CD4-positive, alpha-beta T cell (primary cell): Measurements from ENCODE around the gene TTLL1. TPM values are rescaled to one million over a fixed set of nuclear protein-coding genes. Genes with fewer than 3 reads are reported as not detected.

ENCODE experiments used
- ATAC-seq: fragments of 200-7000 bp; cut with Tn5 transposase; one replicate; pipeline ENCODE4 v1.10.0; 2022; ENCODE audit warnings: mild to moderate bottlenecking; ENCODE audit not compliant: poor library complexity
- CTCF ChIA-PET: fragments of 350-600 bp; sonication (Branson Sonifier 250); formaldehyde crosslinking; loops from one replicate; lab custom pipeline; 2021; ENCODE audit warnings: antibody characterized with exemption, inconsistent platforms; lab: Charles Lee
- POLR2A ChIA-PET: fragments of 350-600 bp; sonication (Branson Sonifier 250); formaldehyde crosslinking; loops from one replicate; lab custom pipeline; 2021; ENCODE audit warnings: antibody characterized with exemption, inconsistent platforms; lab: Charles Lee
- DNase-seq, 14 experiments: peaks; one replicate each; pipeline ENCODE4 v3.0.0-alpha.2; 2013 to 2020; ENCODE audit warnings: mixed read lengths in 2 of 14
- H3K27ac ChIP-seq, 2 donors: one replicate each; pipeline versions ENCODE4 v1.5.1 to v1.7.0; 2013; ENCODE audit warnings: low read length in 2 of 2, low read depth in 1 of 2, mild to moderate bottlenecking in 1 of 2
- H3K27me3 ChIP-seq, 2 experiments: 1 replicate in 1 of 2; 2 replicates in 1 of 2; pipeline versions ENCODE4 v1.6.1 to v1.7.0; 2013; ENCODE audit warnings: low read length in 2 of 2, control low read depth in 1 of 2, mild to moderate bottlenecking in 1 of 2, moderate library complexity in 1 of 2; ENCODE audit not compliant: insufficient read depth in 2 of 2, control insufficient read depth in 1 of 2
- H3K36me3 ChIP-seq: one replicate; pipeline ENCODE4 v1.6.1; 2013; ENCODE audit warnings: low read length, control low read depth; ENCODE audit not compliant: insufficient read depth
- H3K4me1 ChIP-seq: one replicate; pipeline ENCODE4 v1.6.1; 2013; ENCODE audit warnings: low read length, control low read depth; ENCODE audit not compliant: insufficient read depth
- H3K4me3 ChIP-seq: one replicate; pipeline ENCODE4 v1.5.1; 2013; ENCODE audit warnings: mild to moderate bottlenecking, low read length, moderate library complexity
- H3K9me3 ChIP-seq, 2 experiments: 1 replicate in 1 of 2; 2 replicates in 1 of 2; pipeline versions ENCODE4 v1.6.1 to v1.7.0; 2013; ENCODE audit warnings: low read length in 2 of 2, mild to moderate bottlenecking in 2 of 2, control low read depth in 1 of 2, moderate library complexity in 1 of 2; ENCODE audit not compliant: control insufficient read depth in 1 of 2, insufficient read depth in 1 of 2
- H3K27ac Mint-ChIP-seq: one replicate; pipeline ENCODE4 v1.8.0; 2020; ENCODE audit warnings: mixed read lengths
- H3K27me3 Mint-ChIP-seq: one replicate; pipeline ENCODE4 v1.8.0; 2021; ENCODE audit warnings: mixed read lengths
- H3K36me3 Mint-ChIP-seq: one replicate; pipeline ENCODE4 v1.8.0; 2021; ENCODE audit warnings: low read depth, mixed read lengths
- H3K4me1 Mint-ChIP-seq: one replicate; pipeline ENCODE4 v1.8.0; 2021; ENCODE audit warnings: low read depth, mixed read lengths
- H3K4me3 Mint-ChIP-seq: one replicate; pipeline ENCODE4 v1.8.0; 2020; ENCODE audit warnings: mild to moderate bottlenecking, mixed read lengths
- H3K9me3 Mint-ChIP-seq: one replicate; pipeline ENCODE4 v1.8.0; 2020; ENCODE audit warnings: mixed read lengths
- CTCF ChIP-seq: fragments of 200-600 bp; IDR thresholded peaks from one replicate; pipeline ENCODE4 v1.8.0; 2022; ENCODE audit warnings: antibody characterized with exemption, mild to moderate bottlenecking
- intact Hi-C, 2 experiments: fragments of 100-400 bp; cut with DNase I in 1 of 2; cut with micrococcal nuclease in 1 of 2; formaldehyde crosslinking; loops; one replicate each; pipeline versions ENCODE4 v1.15.1 to v1.9.0; 2023 to 2025; cut with DNase I, micrococcal nuclease
- total RNA-seq, 174 experiments: library from RNA in 2 of 174; stranded (reverse) in 2 of 174; gene quantifications; one replicate each; pipeline ENCODE4 v1.2.3 and lab custom pipeline; 2021 to 2026

TTLL1 gene
- total RNA-seq, 2 experiments from 2014 or later: 2.6 to 2.8 TPM

GRCh38 chr22:43007519-43008102 lies 81.6 kb downstream of the TTLL1 start:
- Mint-ChIP-seq H3K9me3 (no peaks in the 10 kb centered on the region), H3K27me3 (no peaks in the 10 kb centered on the region), H3K27ac (peak overlapping the region; percentile 62), H3K4me1 (peaks cover 69% of the 10 kb centered on the region), H3K36me3 (no peaks in the 10 kb centered on the region), H3K4me3 (peak overlapping the region; percentile 13)
- peaks cover 2% of the 10 kb centered on the region for H3K36me3 ChIP-seq
- DNase-seq (no peak), ATAC-seq (no peak)
- H3K4me1 ChIP-seq: peaks cover 31% of the 10 kb centered on the region
- no peaks in the 10 kb centered on the region for H3K9me3 ChIP-seq
- intact Hi-C loops: no loop called here
- ChIA-PET CTCF (no interaction called here), POLR2A (no interaction called here)
- H3K4me3 ChIP-seq: no peak overlapping the region
- TF ChIP-seq CTCF: no peak
- no peak overlapping the region for H3K27ac ChIP-seq
- no peaks in the 10 kb centered on the region for H3K27me3 ChIP-seq

- intact Hi-C loops: no loop called here
- H3K4me3 ChIP-seq: no peak overlapping the region
- H3K27me3 ChIP-seq: no peaks in the 10 kb centered on the region
- TF ChIP-seq CTCF: no peak
- H3K36me3 Mint-ChIP-seq: no peaks in the 10 kb centered on the region
- H3K4me1 ChIP-seq: peaks cover 36% of the 10 kb centered on the region
- H3K27ac ChIP-seq: no peak overlapping the region
- no peaks in the 10 kb centered on the region for H3K27me3 Mint-ChIP-seq
- no peaks in the 10 kb centered on the region for H3K9me3 Mint-ChIP-seq
- H3K4me1 Mint-ChIP-seq: peaks cover 78% of the 10 kb centered on the region
- H3K9me3 ChIP-seq: no peaks in the 10 kb centered on the region
- H3K36me3 ChIP-seq: peaks cover 2% of the 10 kb centered on the region
- peak overlapping the region; percentile 62 for H3K27ac Mint-ChIP-seq
- no peak for ATAC-seq
- ChIA-PET CTCF (no interaction called here), POLR2A (no interaction called here)
- no peak for DNase-seq
- H3K4me3 Mint-ChIP-seq: no peak overlapping the region
Measured at GRCh38 chr22:43006753-43007152, 82.4 kb downstream of the TTLL1 start.

- H3K4me1 ChIP-seq: peaks cover 43% of the 10 kb centered on the region
Measured at GRCh38 chr22:43006016-43006505, 83.1 kb downstream of the TTLL1 start.

More at GRCh38 chr22:43006016-43006505, 83.1 kb downstream of the TTLL1 start:
- CTCF ChIA-PET: no interaction called here
- H3K4me3 Mint-ChIP-seq: no peak overlapping the region
- H3K27ac Mint-ChIP-seq: peak overlapping the region; percentile 31
- no peak overlapping the region for H3K27ac ChIP-seq
- no peaks in the 10 kb centered on the region for H3K36me3 Mint-ChIP-seq
- no peak for TF ChIP-seq CTCF
- H3K27me3 ChIP-seq: no peaks in the 10 kb centered on the region
- no peak for ATAC-seq
- no peak for DNase-seq
- POLR2A ChIA-PET: interaction anchor here (0.7 kb wide), 1 partner anchor 9 kb away, joined by 3 read pairs; the partner anchor contains the start of gene PACSIN2
- no peaks in the 10 kb centered on the region for H3K9me3 ChIP-seq
- peaks cover 80% of the 10 kb centered on the region for H3K4me1 Mint-ChIP-seq
- peaks cover 2% of the 10 kb centered on the region for H3K36me3 ChIP-seq
- no peaks in the 10 kb centered on the region for H3K27me3 Mint-ChIP-seq
- H3K9me3 Mint-ChIP-seq: no peaks in the 10 kb centered on the region
- intact Hi-C loops: no loop called here
- no peak overlapping the region for H3K4me3 ChIP-seq
